ENCODE measurements around the gene NEB.

The NEB gene

GRCh38 chr2:151465771-151466170 is 268.5 kb downstream of the NEB start:
- no peak for DNase-seq

- DNase-seq, result no peak
Measured at GRCh38 chr2:151459358-151459757, 274.9 kb downstream of the NEB start.

GRCh38 chr2:151439127-151439526 is 295.1 kb downstream of the NEB start:
- DNase-seq, result no peak

GRCh38 chr2:151438506-151438905 is 295.8 kb downstream of the NEB start:
- no peak for DNase-seq

- no peak for DNase-seq
Measured at GRCh38 chr2:151437630-151438029, 296.6 kb downstream of the NEB start.

Data from NCI-H2107 (cell line).